Activated CD4-positive, alpha-beta memory T cell treated with anti-CD3 and anti-CD28 coated beads for 36 hours (primary cell): Measurements from ENCODE around the gene REEP6. TPM values are rescaled to one million over a fixed set of nuclear protein-coding genes. Genes with fewer than 3 reads are reported as not detected.

Experiments used
- CTCF ChIA-PET: fragments of 350-600 bp; sonication (Branson Sonifier 250); formaldehyde crosslinking; loops from one replicate; lab custom pipeline; 2021; ENCODE audit warnings: antibody characterized with exemption, inconsistent platforms; lab: Charles Lee
- POLR2A ChIA-PET: fragments of 350-600 bp; sonication (Branson Sonifier 250); formaldehyde crosslinking; loops from one replicate; lab custom pipeline; 2021; ENCODE audit warnings: antibody characterized with exemption; lab: Charles Lee
- DNase-seq: peaks from one replicate; pipeline ENCODE4 v3.0.0-alpha.2; 2020
- H3K27ac Mint-ChIP-seq: one replicate; pipeline ENCODE4 v1.8.0; 2021; ENCODE audit warnings: mixed read lengths
- H3K27me3 Mint-ChIP-seq: one replicate; pipeline ENCODE4 v1.8.0; 2021; ENCODE audit warnings: mixed read lengths
- H3K36me3 Mint-ChIP-seq: one replicate; pipeline ENCODE4 v1.8.0; 2021; ENCODE audit warnings: mixed read lengths
- H3K4me1 Mint-ChIP-seq: one replicate; pipeline ENCODE4 v1.8.0; 2021; ENCODE audit warnings: low read depth, mixed read lengths
- H3K4me3 Mint-ChIP-seq: one replicate; pipeline ENCODE4 v1.8.0; 2021; ENCODE audit warnings: mild to moderate bottlenecking, mixed read lengths
- H3K9me3 Mint-ChIP-seq: one replicate; pipeline ENCODE4 v1.8.0; 2021; ENCODE audit warnings: mixed read lengths
- intact Hi-C: fragments of 100-400 bp; cut with micrococcal nuclease; formaldehyde crosslinking; loops from one replicate; pipeline ENCODE4 v1.15.1; 2023
- total RNA-seq, 2 experiments: library from RNA; stranded (reverse); gene quantifications; one replicate each; pipeline ENCODE4 v1.2.3, GENCODE V29; 2021

REEP6 gene
- total RNA-seq, 2 experiments from 2014 or later, result 1.8 to 1.9 TPM

- H3K27ac Mint-ChIP-seq, result no peak overlapping the region
- peaks cover 9% of the 10 kb centered on the region for H3K4me1 Mint-ChIP-seq
- intact Hi-C loops, result no loop called here
- POLR2A ChIA-PET, result interaction anchor here (2.1 kb wide), 1 partner anchor 24 kb away, joined by 5 read pairs; no protein-coding TSS in a partner anchor
- no peaks in the 10 kb centered on the region for H3K36me3 Mint-ChIP-seq
- CTCF ChIA-PET, result interaction anchor here (1.3 to 3.4 kb wide), 2 partner anchors 24 to 189 kb away, joined by 5 to 13 read pairs; no protein-coding TSS in a partner anchor
- no peaks in the 10 kb centered on the region for H3K9me3 Mint-ChIP-seq
- DNase-seq, result peak; percentile 45
- peaks cover 8% of the 10 kb centered on the region for H3K27me3 Mint-ChIP-seq
- H3K4me3 Mint-ChIP-seq, result peak overlapping the region; percentile 8
Observed at GRCh38 chr19:1468821-1469254, 22.1 kb upstream of the REEP6 start.

- DNase-seq, result peak; percentile 31
- intact Hi-C loops, result loop anchor here (5.0 kb wide), 1 partner anchor 32 kb away; the partner anchor contains the start of gene RPS15
- Mint-ChIP-seq H3K27ac (no peak overlapping the region), H3K36me3 (peaks cover 2% of the 10 kb centered on the region), H3K4me1 (peaks cover 9% of the 10 kb centered on the region), H3K9me3 (no peaks in the 10 kb centered on the region), H3K27me3 (peaks cover 8% of the 10 kb centered on the region), H3K4me3 (no peak overlapping the region)
- CTCF ChIA-PET, result interaction anchor here (1.3 to 3.4 kb wide), 2 partner anchors 25 to 190 kb away, joined by 5 to 13 read pairs; no protein-coding TSS in a partner anchor
- POLR2A ChIA-PET, result interaction anchor here (2.1 kb wide), 1 partner anchor 24 kb away, joined by 5 read pairs; no protein-coding TSS in a partner anchor
Observed at GRCh38 chr19:1469255-1470054, 21.5 kb upstream of the REEP6 start.

- H3K36me3 Mint-ChIP-seq, result peaks cover 2% of the 10 kb centered on the region
- H3K9me3 Mint-ChIP-seq, result no peaks in the 10 kb centered on the region
- H3K27ac Mint-ChIP-seq, result no peak overlapping the region
- POLR2A ChIA-PET, result no interaction called here
- CTCF ChIA-PET, result interaction anchor here (3.4 kb wide), 1 partner anchor 25 kb away, joined by 13 read pairs; no protein-coding TSS in a partner anchor
- intact Hi-C loops, result loop anchor here (5.0 kb wide), 1 partner anchor 33 kb away; the partner anchor contains the start of gene RPS15
- H3K27me3 Mint-ChIP-seq, result peaks cover 8% of the 10 kb centered on the region
- no peak for DNase-seq
- peaks cover 9% of the 10 kb centered on the region for H3K4me1 Mint-ChIP-seq
- peak overlapping the region; percentile 53 for H3K4me3 Mint-ChIP-seq
Observed at GRCh38 chr19:1470055-1470304, 21.0 kb upstream of the REEP6 start.

DNA sequence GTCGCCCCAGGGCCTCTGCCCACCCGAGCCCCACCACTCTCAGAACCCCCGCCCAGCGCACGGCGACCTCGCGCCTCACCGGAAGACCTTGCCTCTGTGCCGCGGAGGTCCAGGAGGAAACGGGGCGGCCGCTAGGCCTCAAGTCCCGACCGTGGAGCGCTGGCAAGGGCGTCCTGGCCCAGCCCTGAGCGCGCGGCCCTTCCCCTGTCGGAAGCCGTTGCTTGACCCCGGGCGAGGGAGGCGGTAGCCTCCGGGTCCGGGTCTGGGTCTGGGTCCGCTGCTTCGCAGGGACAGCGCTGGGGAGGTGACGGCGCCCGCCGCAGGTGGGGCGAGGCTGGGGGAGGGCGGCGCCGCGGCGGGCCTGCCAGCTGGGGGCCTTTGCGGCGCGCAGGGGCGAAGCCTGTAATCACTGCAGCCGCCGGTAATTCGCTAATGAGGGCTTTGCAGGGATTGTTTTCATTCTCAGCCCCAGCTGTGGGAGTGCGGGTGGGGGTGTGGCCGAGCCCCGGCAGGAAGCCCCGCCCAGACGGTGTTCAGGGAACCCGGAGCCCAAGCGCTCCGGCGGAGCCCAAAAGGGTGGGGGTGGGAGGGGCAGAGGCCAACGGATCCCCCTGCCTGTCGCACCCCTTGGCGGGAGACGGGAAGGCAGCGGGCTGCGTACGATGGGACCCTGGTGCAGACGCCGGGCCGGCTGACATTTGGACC is 20.5 kb upstream of the REEP6 start:
- H3K27me3 Mint-ChIP-seq, result peaks cover 8% of the 10 kb centered on the region
- peak overlapping the region; percentile 53 for H3K4me3 Mint-ChIP-seq
- peak; percentile 77 for DNase-seq
- H3K36me3 Mint-ChIP-seq, result peaks cover 2% of the 10 kb centered on the region
- H3K27ac Mint-ChIP-seq, result no peak overlapping the region
- POLR2A ChIA-PET, result interaction anchor here (0.7 to 1.0 kb wide), 2 partner anchors 22 to 30 kb away, joined by 3 to 4 read pairs; no protein-coding TSS in a partner anchor
- CTCF ChIA-PET, result interaction anchor here (3.4 kb wide), 1 partner anchor 26 kb away, joined by 13 read pairs; no protein-coding TSS in a partner anchor
- intact Hi-C loops, result loop anchor here (5.0 kb wide), 1 partner anchor 33 kb away; the partner anchor contains the start of gene RPS15
- no peaks in the 10 kb centered on the region for H3K9me3 Mint-ChIP-seq
- H3K4me1 Mint-ChIP-seq, result peaks cover 9% of the 10 kb centered on the region

DNA sequence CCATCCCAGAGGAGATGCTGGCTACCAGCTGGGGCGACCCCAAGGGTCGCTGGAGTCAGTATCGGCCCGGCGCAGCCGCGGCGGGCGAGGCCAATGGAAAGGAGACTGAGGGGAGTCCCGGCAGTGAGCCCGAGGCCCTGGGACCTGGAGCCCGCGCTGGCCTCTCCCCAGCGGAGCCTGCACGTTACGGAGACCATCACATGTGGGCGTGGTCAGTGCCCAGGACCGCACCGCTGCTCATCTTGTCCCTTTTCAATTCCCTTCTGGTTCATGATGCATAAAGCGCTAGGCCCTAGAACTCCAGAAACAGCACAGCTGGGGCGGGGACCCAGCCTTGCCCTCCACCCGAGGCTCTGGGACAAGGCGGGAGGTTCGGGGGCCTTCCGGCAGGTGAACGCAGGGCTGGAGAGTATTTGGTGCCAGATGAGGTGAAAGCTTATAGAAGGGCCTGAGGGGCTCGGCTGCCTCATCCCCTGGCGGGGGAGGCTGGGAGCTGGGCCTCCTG is 19.9 kb upstream of the REEP6 start:
- peaks cover 9% of the 10 kb centered on the region for H3K4me1 Mint-ChIP-seq
- ChIA-PET POLR2A (interaction anchor here (0.7 to 2.2 kb wide), 3 partner anchors 15 to 31 kb away, joined by 3 to 7 read pairs (median 4); no protein-coding TSS in a partner anchor), CTCF (interaction anchor here (1.1 to 3.4 kb wide), 3 partner anchors 16 to 26 kb away, joined by 3 to 13 read pairs (median 5); no protein-coding TSS in a partner anchor)
- intact Hi-C loops, result loop anchor here (5.0 kb wide), 1 partner anchor 34 kb away; the partner anchor contains the start of gene RPS15
- peak; percentile 49 for DNase-seq
- H3K36me3 Mint-ChIP-seq, result peaks cover 2% of the 10 kb centered on the region
- no peaks in the 10 kb centered on the region for H3K9me3 Mint-ChIP-seq
- no peak overlapping the region for H3K27ac Mint-ChIP-seq
- H3K4me3 Mint-ChIP-seq, result no peak overlapping the region
- peaks cover 7% of the 10 kb centered on the region for H3K27me3 Mint-ChIP-seq

DNA sequence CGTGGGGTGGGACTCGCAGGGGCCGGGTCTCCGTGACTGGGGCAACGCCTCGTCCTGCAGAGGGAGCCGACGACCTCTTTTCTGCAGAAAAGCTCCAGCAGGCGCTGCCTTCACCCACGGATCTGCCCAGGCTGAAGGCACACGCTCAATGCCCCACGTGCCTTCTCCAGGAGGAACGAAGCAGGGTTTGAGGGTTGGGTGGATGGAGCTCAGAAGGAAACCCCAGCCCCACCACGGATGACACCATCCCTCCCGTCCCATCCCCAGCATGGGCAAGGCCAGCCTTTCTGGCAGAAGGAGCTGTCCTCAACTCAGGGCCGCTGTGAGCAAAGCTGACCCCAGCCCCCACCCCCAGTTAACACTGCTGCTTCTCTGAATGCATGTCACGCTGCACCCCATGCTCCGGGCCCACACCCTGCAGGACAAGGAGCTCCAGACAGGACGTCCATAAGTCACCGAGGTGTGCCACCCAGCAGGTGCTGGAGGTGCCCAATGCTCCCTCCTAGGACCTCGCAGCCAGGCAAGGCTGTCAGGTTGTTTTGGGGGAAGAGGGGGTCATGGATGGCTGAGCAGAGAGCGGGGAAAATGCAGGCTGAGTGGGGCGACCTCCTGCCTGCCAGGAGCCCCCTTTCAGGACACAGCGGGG is 19.3 kb upstream of the REEP6 start:
- Mint-ChIP-seq H3K36me3 (peaks cover 2% of the 10 kb centered on the region), H3K4me1 (peaks cover 9% of the 10 kb centered on the region), H3K27ac (no peak overlapping the region), H3K4me3 (no peak overlapping the region), H3K27me3 (peaks cover 6% of the 10 kb centered on the region), H3K9me3 (no peaks in the 10 kb centered on the region)
- CTCF ChIA-PET, result interaction anchor here (1.1 to 1.4 kb wide), 2 partner anchors 17 to 26 kb away, joined by 3 to 5 read pairs; no protein-coding TSS in a partner anchor
- peak; percentile 28 for DNase-seq
- intact Hi-C loops, result loop anchor here (5.0 kb wide), 1 partner anchor 34 kb away; the partner anchor contains the start of gene RPS15
- POLR2A ChIA-PET, result interaction anchor here (1.0 to 2.2 kb wide), 2 partner anchors 16 to 31 kb away, joined by 4 to 7 read pairs; no protein-coding TSS in a partner anchor

GRCh38 chr19:1472231-1473084 is 18.5 kb upstream of the REEP6 start:
- Mint-ChIP-seq H3K36me3 (peaks cover 2% of the 10 kb centered on the region), H3K4me3 (no peak overlapping the region), H3K4me1 (peaks cover 13% of the 10 kb centered on the region), H3K27ac (no peak overlapping the region), H3K27me3 (peaks cover 3% of the 10 kb centered on the region), H3K9me3 (no peaks in the 10 kb centered on the region)
- intact Hi-C loops, result loop anchor here (5.0 kb wide), 1 partner anchor 35 kb away; the partner anchor contains the start of gene RPS15
- POLR2A ChIA-PET, result interaction anchor here (2.2 kb wide), 1 partner anchor 17 kb away, joined by 7 read pairs; no protein-coding TSS in a partner anchor
- CTCF ChIA-PET, result interaction anchor here (1.1 to 1.4 kb wide), 2 partner anchors 18 to 27 kb away, joined by 3 to 5 read pairs; no protein-coding TSS in a partner anchor
- no peak for DNase-seq

DNA sequence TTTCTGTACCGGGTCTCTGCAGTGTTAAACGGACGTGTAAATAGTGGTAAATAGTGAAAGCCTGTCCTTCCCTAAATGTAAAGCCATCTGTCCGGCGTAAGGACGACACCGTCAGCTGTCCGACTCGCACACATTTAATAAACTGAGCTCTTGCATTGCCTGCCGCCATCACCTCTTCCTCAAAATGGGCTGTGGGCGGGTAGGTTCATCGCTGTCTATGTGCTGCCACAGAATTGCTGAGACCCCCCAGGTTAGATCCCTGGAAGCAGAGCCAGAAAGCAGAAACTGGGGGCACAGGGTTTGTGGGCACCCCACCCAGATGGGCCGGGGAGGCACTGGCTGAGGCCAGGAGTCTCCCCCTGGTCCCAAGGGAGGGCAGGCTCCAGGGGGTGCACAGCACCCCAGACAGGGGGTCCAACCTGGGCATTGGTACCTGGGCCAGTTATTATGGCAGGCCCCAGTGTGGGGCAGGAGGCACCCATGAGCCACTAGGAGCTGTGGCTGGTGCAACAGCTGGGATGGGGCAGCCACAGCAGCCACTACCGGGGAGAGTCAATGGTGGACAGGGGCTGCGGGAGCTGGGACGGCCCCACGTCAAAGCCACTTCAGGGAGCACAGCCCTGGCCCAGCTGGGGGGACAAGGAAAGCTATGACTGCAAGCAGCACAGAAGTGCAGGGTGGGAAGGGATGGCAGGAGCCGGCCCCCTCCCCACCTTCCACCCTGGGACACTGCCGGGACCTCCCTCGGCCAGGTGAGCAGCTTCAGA is 17.7 kb upstream of the REEP6 start:
- Mint-ChIP-seq H3K27ac (no peak overlapping the region), H3K4me1 (peaks cover 14% of the 10 kb centered on the region), H3K27me3 (peaks cover 3% of the 10 kb centered on the region), H3K36me3 (peaks cover 2% of the 10 kb centered on the region), H3K4me3 (no peak overlapping the region), H3K9me3 (no peaks in the 10 kb centered on the region)
- no peak for DNase-seq
- ChIA-PET POLR2A (interaction anchor here (2.2 kb wide), 1 partner anchor 18 kb away, joined by 7 read pairs; no protein-coding TSS in a partner anchor), CTCF (no interaction called here)
- intact Hi-C loops, result loop anchor here (5.0 kb wide), 1 partner anchor 36 kb away; the partner anchor contains the start of gene RPS15

GRCh38 chr19:1474011-1474764 is 16.8 kb upstream of the REEP6 start:
- intact Hi-C loops, result loop anchor here (5.0 kb wide), 1 partner anchor 37 kb away; the partner anchor contains the start of gene RPS15
- Mint-ChIP-seq H3K9me3 (no peaks in the 10 kb centered on the region), H3K4me1 (peaks cover 17% of the 10 kb centered on the region), H3K27me3 (peaks cover 3% of the 10 kb centered on the region), H3K36me3 (peaks cover 3% of the 10 kb centered on the region), H3K4me3 (no peak overlapping the region), H3K27ac (no peak overlapping the region)
- DNase-seq, result no peak
- POLR2A ChIA-PET, result interaction anchor here (1.5 kb wide), 1 partner anchor 8 kb away, joined by 3 read pairs; no protein-coding TSS in a partner anchor
- CTCF ChIA-PET, result interaction anchor here (2.2 kb wide), 1 partner anchor 8 kb away, joined by 6 read pairs; no protein-coding TSS in a partner anchor
